ENCODE measurements around the gene NAGLU.
A peak's percentile ranks its signal among the peaks of the same experiment; 100 is the strongest.

Gene NAGLU

GRCh38 chr17:42565523-42566214 lies 29.6 kb downstream of the NAGLU start:
- Histone ChIP-seq H3K9me3 (ENCODE audit: control insufficient read depth, low read length) (no peaks in the 10 kb centered on the region), H3K4me3 (ENCODE audit: extremely low read depth, insufficient read depth, low read length, poor library complexity, severe bottlenecking) (no peak overlapping the region), H3K4me1 (ENCODE audit: control insufficient read depth, insufficient read depth, low read length, poor library complexity, severe bottlenecking) (peaks cover 19% of the 10 kb centered on the region), H3K36me3 (ENCODE audit: control insufficient read depth, insufficient read depth, low read length) (peaks cover 58% of the 10 kb centered on the region), H3K27ac (ENCODE audit: low read depth, low read length, severe bottlenecking) (no peak overlapping the region)
- 91 to 98% methylated on average over 12 of the region's 16 CpGs for WGBS, 2 experiments (ENCODE audit: insufficient coverage in 2 of 2)

GRCh38 chr17:42566215-42566882 lies 30.3 kb downstream of the NAGLU start:
- 56 to 67% methylated on average over 19 to 27 of the region's 28 CpGs for WGBS, 2 experiments (ENCODE audit: insufficient coverage in 2 of 2)
- peaks cover 19% of the 10 kb centered on the region for H3K4me1 ChIP-seq (ENCODE audit: control insufficient read depth, insufficient read depth, low read length, poor library complexity, severe bottlenecking)
- peaks cover 64% of the 10 kb centered on the region for H3K36me3 ChIP-seq (ENCODE audit: control insufficient read depth, insufficient read depth, low read length)
- peak overlapping the region; percentile 69 for H3K27ac ChIP-seq (ENCODE audit: low read depth, low read length, severe bottlenecking)
- no peaks in the 10 kb centered on the region for H3K9me3 ChIP-seq (ENCODE audit: control insufficient read depth, low read length)
- H3K4me3 ChIP-seq (ENCODE audit: extremely low read depth, insufficient read depth, low read length, poor library complexity, severe bottlenecking) = peak overlapping the region; percentile 83

- peak within 1 kb of the TSS; percentile 69 for H3K27ac ChIP-seq (ENCODE audit: low read depth, low read length, severe bottlenecking)
- H3K4me1 ChIP-seq (ENCODE audit: control insufficient read depth, insufficient read depth, low read length, poor library complexity, severe bottlenecking) = peaks cover 21% of the 10 kb centered on the region
- no peaks in the 10 kb centered on the region for H3K9me3 ChIP-seq (ENCODE audit: control insufficient read depth, low read length)
- WGBS, 2 experiments (ENCODE audit: insufficient coverage in 2 of 2) = 1 to 2% methylated on average over 40 to 60 of the region's 72 CpGs
- H3K36me3 ChIP-seq (ENCODE audit: control insufficient read depth, insufficient read depth, low read length) = peaks cover 71% of the 10 kb centered on the region
- H3K4me3 ChIP-seq (ENCODE audit: extremely low read depth, insufficient read depth, low read length, poor library complexity, severe bottlenecking) = peak within 1 kb of the TSS; percentile 83
Observed at GRCh38 chr17:42566883-42567573, 31.0 kb downstream of the NAGLU start, which contains the start of gene MLX. Gene MLX, plus strand, starts transcription at chr17:42567100. Its CDS starts 25 bp downstream, at chr17:42567125.

- WGBS, 2 experiments (ENCODE audit: insufficient coverage in 2 of 2) = 88 to 89% methylated on average over 10 to 12 of the region's 14 CpGs
- H3K27ac ChIP-seq (ENCODE audit: low read depth, low read length, severe bottlenecking) = no peak overlapping the region
- peaks cover 83% of the 10 kb centered on the region for H3K36me3 ChIP-seq (ENCODE audit: control insufficient read depth, insufficient read depth, low read length)
- no peaks in the 10 kb centered on the region for H3K9me3 ChIP-seq (ENCODE audit: control insufficient read depth, low read length)
- H3K4me1 ChIP-seq (ENCODE audit: control insufficient read depth, insufficient read depth, low read length, poor library complexity, severe bottlenecking) = peaks cover 15% of the 10 kb centered on the region
- H3K4me3 ChIP-seq (ENCODE audit: extremely low read depth, insufficient read depth, low read length, poor library complexity, severe bottlenecking) = no peak overlapping the region
Observed at GRCh38 chr17:42568341-42569111, 32.5 kb downstream of the NAGLU start.

GRCh38 chr17:42571435-42572225 lies 35.6 kb downstream of the NAGLU start:
- WGBS, 2 experiments (ENCODE audit: insufficient coverage in 2 of 2) = 93 to 97% methylated on average over 8 of the region's 12 CpGs
- Histone ChIP-seq H3K9me3 (ENCODE audit: control insufficient read depth, low read length) (no peaks in the 10 kb centered on the region), H3K36me3 (ENCODE audit: control insufficient read depth, insufficient read depth, low read length) (peaks cover 81% of the 10 kb centered on the region), H3K27ac (ENCODE audit: low read depth, low read length, severe bottlenecking) (peak overlapping the region; percentile 47), H3K4me3 (ENCODE audit: extremely low read depth, insufficient read depth, low read length, poor library complexity, severe bottlenecking) (no peak overlapping the region), H3K4me1 (ENCODE audit: control insufficient read depth, insufficient read depth, low read length, poor library complexity, severe bottlenecking) (peaks cover 12% of the 10 kb centered on the region)

GRCh38 chr17:42573095-42573494 lies 37.1 kb downstream of the NAGLU start:
- WGBS, 2 experiments (ENCODE audit: insufficient coverage in 2 of 2) = 92 to 99% methylated on average over 2 to 4 of the region's 4 CpGs
- peaks cover 86% of the 10 kb centered on the region for H3K36me3 ChIP-seq (ENCODE audit: control insufficient read depth, insufficient read depth, low read length)
- H3K27ac ChIP-seq (ENCODE audit: low read depth, low read length, severe bottlenecking) = peak overlapping the region; percentile 10
- H3K9me3 ChIP-seq (ENCODE audit: control insufficient read depth, low read length) = no peaks in the 10 kb centered on the region
- no peak overlapping the region for H3K4me3 ChIP-seq (ENCODE audit: extremely low read depth, insufficient read depth, low read length, poor library complexity, severe bottlenecking)
- peaks cover 13% of the 10 kb centered on the region for H3K4me1 ChIP-seq (ENCODE audit: control insufficient read depth, insufficient read depth, low read length, poor library complexity, severe bottlenecking)

GRCh38 chr17:42574463-42574862 lies 38.4 kb downstream of the NAGLU start:
- peaks cover 74% of the 10 kb centered on the region for H3K36me3 ChIP-seq (ENCODE audit: control insufficient read depth, insufficient read depth, low read length)
- no peak overlapping the region for H3K4me3 ChIP-seq (ENCODE audit: extremely low read depth, insufficient read depth, low read length, poor library complexity, severe bottlenecking)
- no peak overlapping the region for H3K27ac ChIP-seq (ENCODE audit: low read depth, low read length, severe bottlenecking)
- 92% methylated on average over 2 of the region's 3 CpGs; no CpG with 5 or more reads in 1 of the 2 experiments for WGBS, 2 experiments (ENCODE audit: insufficient coverage in 2 of 2)
- H3K4me1 ChIP-seq (ENCODE audit: control insufficient read depth, insufficient read depth, low read length, poor library complexity, severe bottlenecking) = peaks cover 13% of the 10 kb centered on the region
- H3K9me3 ChIP-seq (ENCODE audit: control insufficient read depth, low read length) = no peaks in the 10 kb centered on the region

GRCh38 chr17:42577140-42577531 lies 41.1 kb downstream of the NAGLU start:
- Histone ChIP-seq H3K36me3 (ENCODE audit: control insufficient read depth, insufficient read depth, low read length) (peaks cover 71% of the 10 kb centered on the region), H3K9me3 (ENCODE audit: control insufficient read depth, low read length) (no peaks in the 10 kb centered on the region), H3K27ac (ENCODE audit: low read depth, low read length, severe bottlenecking) (no peak overlapping the region), H3K4me1 (ENCODE audit: control insufficient read depth, insufficient read depth, low read length, poor library complexity, severe bottlenecking) (peaks cover 9% of the 10 kb centered on the region), H3K4me3 (ENCODE audit: extremely low read depth, insufficient read depth, low read length, poor library complexity, severe bottlenecking) (peak overlapping the region; percentile 77)
- 1 to 3% methylated on average over 9 to 15 of the region's 18 CpGs for WGBS, 2 experiments (ENCODE audit: insufficient coverage in 2 of 2)

- peak within 1 kb of the TSS; percentile 81 for H3K27ac ChIP-seq (ENCODE audit: low read depth, low read length, severe bottlenecking)
- H3K4me3 ChIP-seq (ENCODE audit: extremely low read depth, insufficient read depth, low read length, poor library complexity, severe bottlenecking) = peak within 1 kb of the TSS; percentile 77
- peaks cover 71% of the 10 kb centered on the region for H3K36me3 ChIP-seq (ENCODE audit: control insufficient read depth, insufficient read depth, low read length)
- H3K4me1 ChIP-seq (ENCODE audit: control insufficient read depth, insufficient read depth, low read length, poor library complexity, severe bottlenecking) = peaks cover 9% of the 10 kb centered on the region
- H3K9me3 ChIP-seq (ENCODE audit: control insufficient read depth, low read length) = no peaks in the 10 kb centered on the region
- WGBS, 2 experiments (ENCODE audit: insufficient coverage in 2 of 2) = 0% methylated on average over 44 to 48 of the region's 52 CpGs
Observed at GRCh38 chr17:42577532-42578281, 41.7 kb downstream of the NAGLU start, which contains the start of gene PSMC3IP. Gene PSMC3IP, minus strand, starts transcription at chr17:42577729. Its CDS starts 43 bp downstream, at chr17:42577686.
